ENCODE data around the gene CD2.

- TF ChIP-seq POLR2A (IDR thresholded peaks at IDR 0.05) (no peak), POLR2AphosphoS5 (IDR thresholded peaks at IDR 0.05) (no peak)
These were observed 29.4 kb upstream of the CD2 start for GRCh38 chr1:116724765-116725375.

All from transverse colon (tissue), 3 donors.